ENCODE data around the gene CCL4. TPM values are rescaled to one million over a fixed set of nuclear protein-coding genes. Genes with fewer than 3 reads are reported as not detected.

CCL4 gene
- total RNA-seq, 1 experiment from 2014 or later: 1.2 TPM

GRCh38 chr17:36133602-36134236, 30.1 kb downstream of the CCL4 start:
- intact Hi-C loops (cut with micrococcal nuclease): no loop called here
- Histone ChIP-seq H3K79me2 (ENCODE audit: insufficient read depth, low read length) (no peaks in the 10 kb centered on the region), H3K4me3 (replicated peaks in 1 of 2; ENCODE audit: low read depth in 1 of 2, low read length in 2 of 2) (no peak overlapping the region), H3K36me3 (ENCODE audit: control insufficient read depth in 1 of 2, insufficient read depth in 2 of 2, low read length in 2 of 2) (no peaks in the 10 kb centered on the region), H2AFZ (ENCODE audit: low read depth, low read length, poor library complexity, severe bottlenecking) (no peak overlapping the region), H3K9me2 (ENCODE audit: insufficient read depth) (no peaks in the 10 kb centered on the region), H3K9ac (ENCODE audit: low read length) (no peak overlapping the region), H3K4me2 (ENCODE audit: low read length) (no peak overlapping the region), H3K27me3 (ENCODE audit: insufficient read depth, low read length) (0 out of 2 replicates have a peak, but pooled peaks cover 7% of the 10 kb centered on the region), H4K20me1 (ENCODE audit: insufficient read depth) (no peaks in the 10 kb centered on the region), H3K27ac (ENCODE audit: low read depth, low read length) (no peak overlapping the region), H3K4me1 (ENCODE audit: control insufficient read depth in 1 of 2, insufficient read depth in 2 of 2, low read length in 2 of 2) (no peaks in the 10 kb centered on the region), H3K9me3 (ENCODE audit: control insufficient read depth in 1 of 2, insufficient read depth in 1 of 2, low read depth in 1 of 2, low read length in 2 of 2) (no peaks in the 10 kb centered on the region)
- ChIA-PET CTCF (interaction anchor here (1.1 to 3.3 kb wide), 5 partner anchors 8 to 158 kb away, joined by 3 to 37 read pairs (median 3); no protein-coding TSS in a partner anchor), RAD21 (ENCODE audit: low non-redundant PET in 1 of 2, low total read pairs in 2 of 2, uncharacterized antibody in 2 of 2, unreplicated experiment in 2 of 2) (interaction anchor here in 1 of 2 experiments (1.5 kb wide), 1 partner anchor 15 kb away, joined by 4 read pairs; no protein-coding TSS in a partner anchor), POLR2A (interaction anchor here (1.3 to 1.4 kb wide), 2 partner anchors 9 to 15 kb away, joined by 3 read pairs; no protein-coding TSS in a partner anchor)
- no TSS peak for BruUV-seq (replicated peaks)
- no peak for DNase-seq (ENCODE audit: low read depth, low spot score)
- no peak for ATAC-seq
- TF ChIP-seq, protein P1, sequence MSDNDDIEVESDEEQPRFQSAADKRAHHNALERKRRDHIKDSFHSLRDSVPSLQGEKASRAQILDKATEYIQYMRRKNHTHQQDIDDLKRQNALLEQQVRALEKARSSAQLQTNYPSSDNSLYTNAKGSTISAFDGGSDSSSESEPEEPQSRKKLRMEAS (IDR thresholded peaks at IDR 0.05): no peak
- TF ChIP-seq SRF (IDR thresholded peaks at IDR 0.05; ENCODE audit: low read depth): no peak
- TF ChIP-seq RAD21 (IDR thresholded peaks at IDR 0.05; ENCODE audit: low read depth): no peak
- TF ChIP-seq, protein P2, sequence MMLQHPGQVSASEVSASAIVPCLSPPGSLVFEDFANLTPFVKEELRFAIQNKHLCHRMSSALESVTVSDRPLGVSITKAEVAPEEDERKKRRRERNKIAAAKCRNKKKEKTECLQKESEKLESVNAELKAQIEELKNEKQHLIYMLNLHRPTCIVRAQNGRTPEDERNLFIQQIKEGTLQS (IDR thresholded peaks at IDR 0.05): no peak
- no peak for TF ChIP-seq YY1 (IDR thresholded peaks at IDR 0.05; ENCODE audit: extremely low read depth, insufficient replicate concordance, low read depth, low read length)
- no peak for TF ChIP-seq ZFX (IDR thresholded peaks at IDR 0.05)
- TF ChIP-seq POLR2A (IDR thresholded peaks at IDR 0.05; ENCODE audit: borderline replicate concordance, extremely low read depth, insufficient read depth, insufficient read length): no peak
- no peak for TF ChIP-seq SIN3A (IDR thresholded peaks at IDR 0.05; ENCODE audit: low read depth)
- TF ChIP-seq ZBTB33 (IDR thresholded peaks at IDR 0.05; ENCODE audit: extremely low read depth, insufficient replicate concordance, low read length): no peak
- no peak for TF ChIP-seq ELF1 (IDR thresholded peaks at IDR 0.05; ENCODE audit: borderline replicate concordance, low read depth)
- no peak for TF ChIP-seq EZH2 (IDR thresholded peaks at IDR 0.05)
- TF ChIP-seq CBX3 (IDR thresholded peaks at IDR 0.05; ENCODE audit: low read depth): no peak
- TF ChIP-seq CEBPB (IDR thresholded peaks at IDR 0.05; ENCODE audit: low read depth): no peak
- TF ChIP-seq ZNF274 (IDR thresholded peaks at IDR 0.05; ENCODE audit: low read depth, low read length): no peak
- TF ChIP-seq, protein P3, sequence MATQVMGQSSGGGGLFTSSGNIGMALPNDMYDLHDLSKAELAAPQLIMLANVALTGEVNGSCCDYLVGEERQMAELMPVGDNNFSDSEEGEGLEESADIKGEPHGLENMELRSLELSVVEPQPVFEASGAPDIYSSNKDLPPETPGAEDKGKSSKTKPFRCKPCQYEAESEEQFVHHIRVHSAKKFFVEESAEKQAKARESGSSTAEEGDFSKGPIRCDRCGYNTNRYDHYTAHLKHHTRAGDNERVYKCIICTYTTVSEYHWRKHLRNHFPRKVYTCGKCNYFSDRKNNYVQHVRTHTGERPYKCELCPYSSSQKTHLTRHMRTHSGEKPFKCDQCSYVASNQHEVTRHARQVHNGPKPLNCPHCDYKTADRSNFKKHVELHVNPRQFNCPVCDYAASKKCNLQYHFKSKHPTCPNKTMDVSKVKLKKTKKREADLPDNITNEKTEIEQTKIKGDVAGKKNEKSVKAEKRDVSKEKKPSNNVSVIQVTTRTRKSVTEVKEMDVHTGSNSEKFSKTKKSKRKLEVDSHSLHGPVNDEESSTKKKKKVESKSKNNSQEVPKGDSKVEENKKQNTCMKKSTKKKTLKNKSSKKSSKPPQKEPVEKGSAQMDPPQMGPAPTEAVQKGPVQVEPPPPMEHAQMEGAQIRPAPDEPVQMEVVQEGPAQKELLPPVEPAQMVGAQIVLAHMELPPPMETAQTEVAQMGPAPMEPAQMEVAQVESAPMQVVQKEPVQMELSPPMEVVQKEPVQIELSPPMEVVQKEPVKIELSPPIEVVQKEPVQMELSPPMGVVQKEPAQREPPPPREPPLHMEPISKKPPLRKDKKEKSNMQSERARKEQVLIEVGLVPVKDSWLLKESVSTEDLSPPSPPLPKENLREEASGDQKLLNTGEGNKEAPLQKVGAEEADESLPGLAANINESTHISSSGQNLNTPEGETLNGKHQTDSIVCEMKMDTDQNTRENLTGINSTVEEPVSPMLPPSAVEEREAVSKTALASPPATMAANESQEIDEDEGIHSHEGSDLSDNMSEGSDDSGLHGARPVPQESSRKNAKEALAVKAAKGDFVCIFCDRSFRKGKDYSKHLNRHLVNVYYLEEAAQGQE (IDR thresholded peaks at IDR 0.05; ENCODE audit: low read depth): no peak
- no peak for TF ChIP-seq EZH2phosphoT487 (IDR thresholded peaks at IDR 0.05; ENCODE audit: borderline replicate concordance)
- no peak for TF ChIP-seq EGR1 (IDR thresholded peaks at IDR 0.05; ENCODE audit: low read depth)
- TF ChIP-seq SP1 (IDR thresholded peaks at IDR 0.05; ENCODE audit: low read depth): no peak
